K562 (cell line): ENCODE measurements around the gene DNASE1L3. TPM values are rescaled to one million over a fixed set of nuclear protein-coding genes. Genes with fewer than 3 reads are reported as not detected.

ENCODE experiments used
- CAMTA2 ChIP-seq: fragments of 250-450 bp; sonication (Bioruptor Pico); conservative IDR thresholded peaks from 2 replicates; pipeline ENCODE4 v1.5.1; 2022
- EWSR1 ChIP-seq: fragments of 450-650 bp; IDR thresholded peaks from 2 replicates; pipeline ENCODE4 v1.6.1; 2018; ENCODE audit warnings: borderline replicate concordance, mild to moderate bottlenecking, low read depth, moderate library complexity; ENCODE audit not compliant: partially characterized antibody
- HDAC1 ChIP-seq, 2 experiments: fragments of 450-650 bp; IDR thresholded peaks; 2 replicates each; pipeline ENCODE4 v1.6.1; 2016 to 2017; ENCODE audit warnings: inconsistent platforms in 1 of 2, mild to moderate bottlenecking in 1 of 2, moderate library complexity in 1 of 2
- KDM4B ChIP-seq, 2 experiments: fragments of 450-650 bp in 1 of 2; sonication (generic) in 1 of 2; IDR thresholded peaks; 2 replicates each; pipeline ENCODE4 v1.6.1; 2016 to 2017; ENCODE audit warnings: borderline replicate concordance in 2 of 2, antibody characterized with exemption in 1 of 2, low read depth in 1 of 2, mild to moderate bottlenecking in 1 of 2
- MYBL2 ChIP-seq, 2 experiments: fragments of 450-650 bp in 1 of 2; sonication (generic) in 1 of 2; formaldehyde crosslinking in 1 of 2; IDR thresholded peaks; 2 replicates each; pipeline versions ENCODE4 v1.6.1 to v1.8.1; 2017 to 2022; ENCODE audit warnings: borderline replicate concordance in 1 of 2, inconsistent platforms in 1 of 2, low read depth in 1 of 2, mild to moderate bottlenecking in 1 of 2, missing genetic modification reagents in 1 of 2, moderate library complexity in 1 of 2
- NCOA4 ChIP-seq: fragments of 450-650 bp; IDR thresholded peaks from 2 replicates; pipeline ENCODE4 v1.6.1; 2018; ENCODE audit warnings: mild to moderate bottlenecking; ENCODE audit not compliant: partially characterized antibody
- OTX1 ChIP-seq: fragments of 450-650 bp; formaldehyde crosslinking; IDR thresholded peaks from 2 replicates; pipeline ENCODE4 v1.4.0; 2022; ENCODE audit warnings: mild to moderate bottlenecking
- PCBP1 ChIP-seq: fragments of 200-400 bp; formaldehyde crosslinking; IDR thresholded peaks from 2 replicates; pipeline ENCODE4 v1.6.1; 2018; ENCODE audit warnings: mild to moderate bottlenecking, low read depth, low read length; ENCODE audit not compliant: poor library complexity, severe bottlenecking
- PHB2 ChIP-seq: fragments of 450-650 bp; IDR thresholded peaks from 2 replicates; pipeline ENCODE4 v1.6.1; 2017; ENCODE audit warnings: low read depth
- POLR2A ChIP-seq: fragments of 450-650 bp; conservative IDR thresholded peaks from 2 replicates; pipeline ENCODE4 v1.6.1; 2016
- PRPF4 ChIP-seq: fragments of 200-400 bp; formaldehyde crosslinking; IDR thresholded peaks from one replicate; pipeline ENCODE4 v1.6.1; 2017; ENCODE audit warnings: low read length, low read depth, mild to moderate bottlenecking; ENCODE audit not compliant: insufficient read depth, poor library complexity, severe bottlenecking
- RBM15 ChIP-seq: fragments of 200-400 bp; formaldehyde crosslinking; IDR thresholded peaks from 2 replicates; pipeline ENCODE4 v1.6.1; 2018; ENCODE audit warnings: mild to moderate bottlenecking, low read length, moderate library complexity; ENCODE audit not compliant: insufficient read depth
- SMAD2 ChIP-seq: fragments of 150-350 bp; IDR thresholded peaks from 2 replicates; pipeline ENCODE4 v1.6.1; 2014; ENCODE audit warnings: low read depth, mild to moderate bottlenecking, low read length
- TAF9B ChIP-seq: fragments of 450-650 bp; IDR thresholded peaks from 2 replicates; pipeline ENCODE4 v1.6.1; 2018; ENCODE audit warnings: mild to moderate bottlenecking; ENCODE audit not compliant: partially characterized antibody
- XRCC4 ChIP-seq: IDR thresholded peaks from one replicate; pipeline ENCODE4 v1.6.1; 2011; ENCODE audit not compliant: insufficient read depth, insufficient read length; ENCODE audit errors: extremely low read depth
- ZNF134 ChIP-seq: fragments of 250-450 bp; sonication (Bioruptor Pico); conservative IDR thresholded peaks from 2 replicates; pipeline ENCODE4 v1.4.0; 2020
- ZNF282 ChIP-seq: sonication (generic); formaldehyde crosslinking; IDR thresholded peaks from 2 replicates; pipeline ENCODE4 v1.8.1; 2023; ENCODE audit warnings: missing genetic modification reagents
- ZNF75A ChIP-seq: fragments of 450-650 bp; formaldehyde crosslinking; IDR thresholded peaks from 2 replicates; pipeline ENCODE4 v1.4.0; 2020; ENCODE audit warnings: mild to moderate bottlenecking
- ZNF766 ChIP-seq: fragments of 200-800 bp; sonication (Bioruptor generic); conservative IDR thresholded peaks from 2 replicates; pipeline ENCODE4 v1.6.1; 2016; ENCODE audit warnings: missing genetic modification characterization, missing compliant biosample characterization
- polyA plus RNA-seq, 8 experiments: library from polyadenylated mRNA; depleted of rRNA in 4 of 8; stranded (reverse) in 5 of 8; unstranded in 3 of 8; fragments of >200 nt; fragmentation: Nextera tagmentation in 2 of 8; fragmentation: Illumina TruSeq in 1 of 8; extraction: Ambion mirVana in 2 of 8; extraction: Trizol in 1 of 8; gene quantifications; 2 replicates each; pipeline versions ENCODE4 v1.2.1 to v1.2.3, GENCODE V29; 2011 to 2014; ENCODE audit warnings: inconsistent platforms in 1 of 8, missing spikeins in 1 of 8
- total RNA-seq, 7 experiments: library from RNA; depleted of rRNA in 6 of 7; stranded (reverse); fragments of >200 nt in 6 of 7; fragmentation: Illumina TruSeq in 2 of 7; extraction: Trizol in 2 of 7; gene quantifications; 2 replicates each; pipeline versions ENCODE4 v1.2.1 to v1.2.3, GENCODE V29; 2011 to 2021; ENCODE audit warnings: low replicate concordance in 1 of 7
- TF ChIP-seq, protein P1 (sequence below): fragments of 250-450 bp; sonication (Bioruptor Pico); IDR thresholded peaks from 2 replicates; pipeline ENCODE4 v1.4.0; 2020
- TF ChIP-seq, protein P2 (sequence below): fragments of 450-650 bp; formaldehyde crosslinking; IDR thresholded peaks from 2 replicates; pipeline ENCODE4 v1.4.0; 2020; ENCODE audit warnings: mild to moderate bottlenecking
- TF ChIP-seq, protein P3 (sequence below): fragments of 450-650 bp; IDR thresholded peaks from one replicate; pipeline ENCODE4 v1.6.1; 2018; ENCODE audit warnings: mild to moderate bottlenecking, moderate library complexity; ENCODE audit not compliant: partially characterized antibody
- TF ChIP-seq, protein P4 (sequence below), 2 experiments: fragments of 450-650 bp; IDR thresholded peaks; 2 replicates each; pipeline ENCODE4 v1.6.1; 2016

Gene DNASE1L3
- total and polyA plus RNA-seq, 9 of the 15 experiments (the other 6 are each of a cell fraction or from before 2014, with no cell fraction given), result 0.06 TPM; not detected in 8

DNA sequence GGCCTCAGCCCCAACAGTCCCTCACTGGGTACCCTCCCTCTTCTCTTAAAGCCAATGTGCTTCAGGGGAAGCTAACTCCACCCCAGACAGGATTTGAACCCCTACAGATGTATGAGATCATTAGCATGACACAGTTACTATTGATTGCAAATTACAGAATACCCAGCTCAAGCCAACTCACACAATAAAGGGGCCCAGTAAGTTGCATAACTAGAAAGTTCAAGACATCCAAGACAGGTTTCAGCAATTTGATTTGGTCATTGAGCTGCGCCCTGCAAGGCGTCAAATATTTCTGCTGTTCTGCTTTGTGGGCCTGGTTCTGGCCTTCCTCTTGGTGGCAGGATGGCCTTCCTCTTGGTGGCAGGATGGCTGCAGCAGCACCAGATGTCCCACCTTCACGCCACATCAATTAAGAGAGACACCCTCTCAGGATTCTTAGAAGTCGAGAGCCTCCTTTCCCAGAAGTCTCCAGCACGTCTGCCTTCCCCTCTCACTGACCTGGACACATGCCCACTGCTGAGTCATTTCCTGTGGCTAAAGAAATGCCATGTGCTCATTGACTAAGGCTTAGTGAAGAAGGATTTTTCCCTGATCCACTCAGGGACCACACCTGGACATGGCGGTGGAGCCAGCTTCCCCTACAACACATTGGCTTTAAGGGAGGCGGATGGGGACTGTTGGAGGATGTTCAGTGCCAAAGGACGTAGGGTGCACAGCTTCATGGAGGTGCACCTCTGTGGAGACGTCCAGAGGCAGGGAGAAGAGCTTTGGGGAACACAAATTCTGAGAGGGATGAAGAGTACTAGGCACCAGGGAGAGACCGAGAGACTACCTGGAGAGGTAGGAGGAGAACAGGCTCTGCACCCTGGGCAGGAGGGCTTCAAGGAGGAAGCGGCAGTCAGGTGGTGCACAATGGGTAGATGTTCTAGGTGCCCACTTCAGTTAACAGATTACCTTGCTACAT lies 49.1 kb downstream of the DNASE1L3 start (continued):
- no peak for TF ChIP-seq ZNF282
- peak in 1 of 2 experiments; percentile 44; a peak in 1 of 4 replicates for TF ChIP-seq HDAC1 (IDR thresholded peaks at IDR 0.05)
- TF ChIP-seq PHB2, result no peak
- TF ChIP-seq XRCC4, result no peak
- TF ChIP-seq ZNF134, result no peak
- TF ChIP-seq EWSR1, result no peak
- no peak for TF ChIP-seq PRPF4
- no peak for TF ChIP-seq OTX1
- peak; percentile 57 for TF ChIP-seq POLR2A
- TF ChIP-seq, protein P1, sequence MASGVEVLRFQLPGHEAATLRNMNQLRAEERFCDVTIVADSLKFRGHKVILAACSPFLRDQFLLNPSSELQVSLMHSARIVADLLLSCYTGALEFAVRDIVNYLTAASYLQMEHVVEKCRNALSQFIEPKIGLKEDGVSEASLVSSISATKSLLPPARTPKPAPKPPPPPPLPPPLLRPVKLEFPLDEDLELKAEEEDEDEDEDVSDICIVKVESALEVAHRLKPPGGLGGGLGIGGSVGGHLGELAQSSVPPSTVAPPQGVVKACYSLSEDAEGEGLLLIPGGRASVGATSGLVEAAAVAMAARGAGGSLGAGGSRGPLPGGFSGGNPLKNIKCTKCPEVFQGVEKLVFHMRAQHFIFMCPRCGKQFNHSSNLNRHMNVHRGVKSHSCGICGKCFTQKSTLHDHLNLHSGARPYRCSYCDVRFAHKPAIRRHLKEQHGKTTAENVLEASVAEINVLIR (CRISPR knock-in tag), result no peak
- TF ChIP-seq KDM4B (IDR thresholded peaks at IDR 0.05; ENCODE audit: borderline replicate concordance in 2 of 2, low read depth in 1 of 2), result no peak
- TF ChIP-seq CAMTA2 (CRISPR knock-in tag), result no peak
- no peak for TF ChIP-seq MYBL2 (IDR thresholded peaks at IDR 0.05; ENCODE audit: low read depth)
- TF ChIP-seq MYBL2 (CRISPR knock-in tag; IDR thresholded peaks at IDR 0.05; ENCODE audit: borderline replicate concordance), result no peak
- no peak for TF ChIP-seq ZNF75A (CRISPR knock-in tag)
- no peak for TF ChIP-seq SMAD2
- TF ChIP-seq, protein P2, sequence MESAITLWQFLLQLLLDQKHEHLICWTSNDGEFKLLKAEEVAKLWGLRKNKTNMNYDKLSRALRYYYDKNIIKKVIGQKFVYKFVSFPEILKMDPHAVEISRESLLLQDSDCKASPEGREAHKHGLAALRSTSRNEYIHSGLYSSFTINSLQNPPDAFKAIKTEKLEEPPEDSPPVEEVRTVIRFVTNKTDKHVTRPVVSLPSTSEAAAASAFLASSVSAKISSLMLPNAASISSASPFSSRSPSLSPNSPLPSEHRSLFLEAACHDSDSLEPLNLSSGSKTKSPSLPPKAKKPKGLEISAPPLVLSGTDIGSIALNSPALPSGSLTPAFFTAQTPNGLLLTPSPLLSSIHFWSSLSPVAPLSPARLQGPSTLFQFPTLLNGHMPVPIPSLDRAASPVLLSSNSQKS (CRISPR knock-in tag), result no peak
- TF ChIP-seq, protein P3, sequence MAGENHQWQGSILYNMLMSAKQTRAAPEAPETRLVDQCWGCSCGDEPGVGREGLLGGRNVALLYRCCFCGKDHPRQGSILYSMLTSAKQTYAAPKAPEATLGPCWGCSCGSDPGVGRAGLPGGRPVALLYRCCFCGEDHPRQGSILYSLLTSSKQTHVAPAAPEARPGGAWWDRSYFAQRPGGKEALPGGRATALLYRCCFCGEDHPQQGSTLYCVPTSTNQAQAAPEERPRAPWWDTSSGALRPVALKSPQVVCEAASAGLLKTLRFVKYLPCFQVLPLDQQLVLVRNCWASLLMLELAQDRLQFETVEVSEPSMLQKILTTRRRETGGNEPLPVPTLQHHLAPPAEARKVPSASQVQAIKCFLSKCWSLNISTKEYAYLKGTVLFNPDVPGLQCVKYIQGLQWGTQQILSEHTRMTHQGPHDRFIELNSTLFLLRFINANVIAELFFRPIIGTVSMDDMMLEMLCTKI, result no peak
- no peak for TF ChIP-seq NCOA4
- peak; percentile 59 for TF ChIP-seq TAF9B
- TF ChIP-seq, protein P4, sequence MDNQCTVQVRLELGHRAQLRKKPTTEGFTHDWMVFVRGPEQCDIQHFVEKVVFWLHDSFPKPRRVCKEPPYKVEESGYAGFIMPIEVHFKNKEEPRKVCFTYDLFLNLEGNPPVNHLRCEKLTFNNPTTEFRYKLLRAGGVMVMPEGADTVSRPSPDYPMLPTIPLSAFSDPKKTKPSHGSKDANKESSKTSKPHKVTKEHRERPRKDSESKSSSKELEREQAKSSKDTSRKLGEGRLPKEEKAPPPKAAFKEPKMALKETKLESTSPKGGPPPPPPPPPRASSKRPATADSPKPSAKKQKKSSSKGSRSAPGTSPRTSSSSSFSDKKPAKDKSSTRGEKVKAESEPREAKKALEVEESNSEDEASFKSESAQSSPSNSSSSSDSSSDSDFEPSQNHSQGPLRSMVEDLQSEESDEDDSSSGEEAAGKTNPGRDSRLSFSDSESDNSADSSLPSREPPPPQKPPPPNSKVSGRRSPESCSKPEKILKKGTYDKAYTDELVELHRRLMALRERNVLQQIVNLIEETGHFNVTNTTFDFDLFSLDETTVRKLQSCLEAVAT (IDR thresholded peaks at IDR 0.05), result no peak
- TF ChIP-seq PCBP1, result no peak
- no peak for TF ChIP-seq RBM15
- TF ChIP-seq ZNF766 (CRISPR knock-in tag), result 0 out of 2 replicates have a peak, but pooled peaks have one; percentile 42
